Measurements from ENCODE around the gene ANGPTL8.

ANGPTL8 gene

DNA sequence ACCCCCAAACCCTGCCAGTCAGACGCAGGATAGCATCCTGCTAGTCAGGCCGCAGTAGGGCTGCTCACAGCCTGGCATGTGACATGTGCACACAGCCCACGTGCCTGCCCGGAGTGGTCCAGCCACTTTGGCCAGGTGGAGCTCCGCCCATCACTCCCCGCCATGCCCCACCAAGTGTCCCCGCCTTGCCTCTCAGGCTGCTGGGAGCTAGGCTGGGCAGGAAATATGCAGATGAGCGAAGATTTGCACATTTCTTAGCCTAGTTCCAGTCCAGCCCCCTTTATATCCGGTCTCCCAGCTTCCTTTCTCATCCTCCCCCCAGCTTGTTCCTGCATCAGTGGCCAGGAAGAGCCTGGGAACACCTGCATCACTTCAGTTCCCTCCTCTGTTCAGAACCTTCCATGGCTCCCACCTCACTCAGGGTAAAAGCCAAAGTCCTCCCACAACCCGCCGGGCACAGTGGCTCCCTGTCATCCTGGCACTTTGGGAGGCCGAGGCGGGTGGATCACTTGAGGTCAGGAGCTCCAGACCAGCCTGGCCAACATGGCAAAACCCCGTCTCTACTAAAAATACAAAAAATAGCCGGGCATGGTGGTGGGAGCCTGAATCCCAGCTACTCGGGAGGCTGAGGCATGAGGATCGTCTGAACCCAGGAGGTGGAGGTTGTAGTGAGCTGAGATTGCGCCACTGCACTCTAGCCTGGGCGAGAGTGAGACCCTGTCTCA, 25.2 kb downstream of the ANGPTL8 start:
- no peak for TF ChIP-seq POLR2AphosphoS5 (IDR thresholded peaks at IDR 0.05; ENCODE audit: low read depth, low read length)
- no peak for TF ChIP-seq POLR2A (IDR thresholded peaks at IDR 0.05; ENCODE audit: low read depth, low read length)
- TF ChIP-seq POU2F2 (IDR thresholded peaks at IDR 0.05; ENCODE audit: low read depth, low read length), result no peak
- no peak for TF ChIP-seq SPI1 (IDR thresholded peaks at IDR 0.05; ENCODE audit: low read depth, low read length)
- no peak for TF ChIP-seq TAF1 (IDR thresholded peaks at IDR 0.05; ENCODE audit: low read depth, low read length)
- TF ChIP-seq PAX5 (IDR thresholded peaks at IDR 0.05; ENCODE audit: insufficient read depth, low read length, severe bottlenecking), result no peak
- FAIRE-seq (peak; percentile 68), DNase-seq (ENCODE audit: insufficient read length, low spot score) (no peak)

DNA sequence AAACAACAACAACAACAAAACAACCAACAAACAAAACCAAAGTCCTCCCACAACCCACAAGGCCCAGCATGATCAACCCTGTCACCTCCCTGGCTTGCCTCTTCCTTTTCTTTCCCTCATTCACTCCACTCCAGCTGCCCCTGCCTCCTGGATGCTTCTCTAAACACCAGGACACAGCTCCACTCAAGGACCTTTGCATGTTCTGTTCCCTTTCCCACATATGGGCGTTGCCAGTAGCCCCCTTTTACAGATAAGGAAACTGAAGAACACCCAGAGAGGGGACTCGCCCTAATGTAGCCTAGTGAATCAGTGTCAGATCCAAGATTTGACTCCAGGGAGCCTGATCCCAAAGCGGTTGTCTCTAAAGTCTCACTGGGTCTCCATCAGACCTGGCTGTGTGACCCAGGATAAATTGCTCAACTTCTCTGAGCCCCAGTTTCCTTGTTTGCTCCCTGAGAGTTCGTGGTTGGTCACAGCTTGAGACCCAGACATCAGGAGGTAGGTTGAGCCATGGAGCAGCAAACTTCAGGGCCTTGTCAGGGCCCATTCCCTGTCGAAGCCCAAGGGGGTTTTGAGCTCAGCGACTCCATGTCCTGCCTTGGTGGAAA, 25.9 kb downstream of the ANGPTL8 start:
- TF ChIP-seq TAF1 (IDR thresholded peaks at IDR 0.05; ENCODE audit: low read depth, low read length), result no peak
- TF ChIP-seq POLR2A (IDR thresholded peaks at IDR 0.05; ENCODE audit: low read depth, low read length), result no peak
- TF ChIP-seq SPI1 (IDR thresholded peaks at IDR 0.05; ENCODE audit: low read depth, low read length), result no peak
- TF ChIP-seq POLR2AphosphoS5 (IDR thresholded peaks at IDR 0.05; ENCODE audit: low read depth, low read length), result no peak
- no peak for TF ChIP-seq POU2F2 (IDR thresholded peaks at IDR 0.05; ENCODE audit: low read depth, low read length)
- TF ChIP-seq PAX5 (IDR thresholded peaks at IDR 0.05; ENCODE audit: insufficient read depth, low read length, severe bottlenecking), result no peak
- FAIRE-seq (no peak), DNase-seq (ENCODE audit: insufficient read length, low spot score) (no peak)

GRCh38 chr19:11265785-11266236, 26.4 kb downstream of the ANGPTL8 start:
- TF ChIP-seq POLR2A (IDR thresholded peaks at IDR 0.05; ENCODE audit: low read depth, low read length) (no peak), TAF1 (IDR thresholded peaks at IDR 0.05; ENCODE audit: low read depth, low read length) (no peak), SPI1 (IDR thresholded peaks at IDR 0.05; ENCODE audit: low read depth, low read length) (no peak), POLR2AphosphoS5 (IDR thresholded peaks at IDR 0.05; ENCODE audit: low read depth, low read length) (no peak), PAX5 (IDR thresholded peaks at IDR 0.05; ENCODE audit: insufficient read depth, low read length, severe bottlenecking) (no peak), POU2F2 (IDR thresholded peaks at IDR 0.05; ENCODE audit: low read depth, low read length) (no peak)
- FAIRE-seq (no peak), DNase-seq (ENCODE audit: insufficient read length, low spot score) (no peak)

- FAIRE-seq (no peak), DNase-seq (ENCODE audit: insufficient read length, low spot score) (no peak)
- TF ChIP-seq SPI1 (IDR thresholded peaks at IDR 0.05; ENCODE audit: low read depth, low read length) (no peak), POU2F2 (IDR thresholded peaks at IDR 0.05; ENCODE audit: low read depth, low read length) (no peak), POLR2A (IDR thresholded peaks at IDR 0.05; ENCODE audit: low read depth, low read length) (no peak), PAX5 (IDR thresholded peaks at IDR 0.05; ENCODE audit: insufficient read depth, low read length, severe bottlenecking) (no peak), POLR2AphosphoS5 (IDR thresholded peaks at IDR 0.05; ENCODE audit: low read depth, low read length) (no peak), TAF1 (IDR thresholded peaks at IDR 0.05; ENCODE audit: low read depth, low read length) (no peak)
These were observed 28.1 kb downstream of the ANGPTL8 start for GRCh38 chr19:11267316-11268085.

DNA sequence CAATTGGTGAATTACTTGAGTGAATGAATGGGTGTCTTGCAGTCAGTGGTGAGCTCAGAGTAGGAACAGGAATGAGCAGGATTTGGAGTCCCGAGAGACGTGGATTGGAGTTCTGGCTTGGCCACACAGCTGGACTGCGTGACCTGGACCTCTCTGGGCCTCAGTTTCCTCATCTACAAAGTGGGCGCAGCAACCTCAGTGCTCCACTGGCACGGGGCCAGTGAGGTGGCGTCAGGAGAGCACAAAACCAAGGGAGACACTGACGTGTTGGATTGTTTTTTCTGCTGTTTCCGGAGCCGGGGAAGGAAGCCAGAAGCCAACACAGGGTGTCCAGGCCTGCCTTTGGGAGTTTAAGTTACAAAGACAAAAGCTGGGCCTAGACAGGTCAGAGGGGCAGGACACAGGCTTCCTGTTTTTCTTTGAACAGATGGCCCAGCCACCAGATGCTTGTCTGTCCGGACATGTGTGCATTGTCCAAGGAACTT, 29.4 kb downstream of the ANGPTL8 start:
- peak; percentile 31; the same call in 1 of the 2 replicates for TF ChIP-seq SPI1 (IDR thresholded peaks at IDR 0.05; ENCODE audit: low read depth, low read length)
- TF ChIP-seq POLR2A (IDR thresholded peaks at IDR 0.05; ENCODE audit: low read depth, low read length), result no peak
- DNase-seq (ENCODE audit: insufficient read length, low spot score) (no peak), FAIRE-seq (no peak)

- FAIRE-seq (no peak), DNase-seq (ENCODE audit: insufficient read length, low spot score) (no peak)
- TF ChIP-seq PAX5 (IDR thresholded peaks at IDR 0.05; ENCODE audit: insufficient read depth, low read length, severe bottlenecking), result no peak
- TF ChIP-seq POLR2AphosphoS5 (IDR thresholded peaks at IDR 0.05; ENCODE audit: low read depth, low read length), result no peak
- no peak for TF ChIP-seq TAF1 (IDR thresholded peaks at IDR 0.05; ENCODE audit: low read depth, low read length)
- TF ChIP-seq SPI1 (IDR thresholded peaks at IDR 0.05; ENCODE audit: low read depth, low read length), result no peak
- TF ChIP-seq POU2F2 (IDR thresholded peaks at IDR 0.05; ENCODE audit: low read depth, low read length), result no peak
- no peak for TF ChIP-seq POLR2A (IDR thresholded peaks at IDR 0.05; ENCODE audit: low read depth, low read length)
These were observed 30.0 kb downstream of the ANGPTL8 start for GRCh38 chr19:11269408-11269807.

GRCh38 chr19:11273296-11273695, 33.9 kb downstream of the ANGPTL8 start:
- FAIRE-seq, result no peak
- TF ChIP-seq POLR2A (IDR thresholded peaks at IDR 0.05; ENCODE audit: low read depth, low read length) (no peak), POU2F2 (IDR thresholded peaks at IDR 0.05; ENCODE audit: low read depth, low read length) (no peak), POLR2AphosphoS5 (IDR thresholded peaks at IDR 0.05; ENCODE audit: low read depth, low read length) (no peak), PAX5 (IDR thresholded peaks at IDR 0.05; ENCODE audit: insufficient read depth, low read length, severe bottlenecking) (no peak), SPI1 (IDR thresholded peaks at IDR 0.05; ENCODE audit: low read depth, low read length) (no peak), TAF1 (IDR thresholded peaks at IDR 0.05; ENCODE audit: low read depth, low read length) (no peak)
- no peak for DNase-seq (ENCODE audit: insufficient read length, low spot score)

- FAIRE-seq, result no peak
These were observed 34.6 kb downstream of the ANGPTL8 start for GRCh38 chr19:11273989-11274388.

DNA sequence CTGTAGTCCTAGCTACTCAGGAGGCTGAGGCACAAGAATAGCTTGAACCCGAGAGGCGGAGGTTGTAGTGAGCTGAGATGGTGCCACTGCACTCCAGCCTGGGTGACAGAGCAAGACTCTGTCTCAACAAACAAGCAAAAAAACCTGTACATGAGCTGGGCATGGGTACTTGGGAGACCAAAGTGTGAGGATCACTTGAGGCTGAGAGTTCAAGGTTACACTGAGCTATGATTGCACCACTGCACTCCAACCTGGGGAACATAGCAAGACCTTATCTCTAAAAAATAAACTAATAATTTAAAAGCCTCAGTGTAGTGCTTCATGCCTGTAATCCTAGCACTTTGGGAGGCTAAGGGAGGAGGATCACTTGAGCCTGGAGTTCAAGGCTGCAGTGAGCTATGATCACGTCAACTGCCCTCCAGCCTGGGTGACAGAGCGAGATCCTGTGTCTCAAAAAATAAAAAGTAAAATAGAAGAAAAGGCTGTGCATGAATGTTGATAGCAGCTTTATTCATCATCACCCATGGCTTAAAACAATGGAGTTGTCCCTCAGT, 35.2 kb downstream of the ANGPTL8 start:
- TF ChIP-seq POLR2A (IDR thresholded peaks at IDR 0.05; ENCODE audit: low read depth, low read length) (no peak), POU2F2 (IDR thresholded peaks at IDR 0.05; ENCODE audit: low read depth, low read length) (no peak), POLR2AphosphoS5 (IDR thresholded peaks at IDR 0.05; ENCODE audit: low read depth, low read length) (no peak), SPI1 (IDR thresholded peaks at IDR 0.05; ENCODE audit: low read depth, low read length) (no peak), TAF1 (IDR thresholded peaks at IDR 0.05; ENCODE audit: low read depth, low read length) (no peak), PAX5 (IDR thresholded peaks at IDR 0.05; ENCODE audit: insufficient read depth, low read length, severe bottlenecking) (no peak)
- no peak for DNase-seq (ENCODE audit: insufficient read length, low spot score)
- FAIRE-seq, result no peak

More at GRCh38 chr19:11273989-11274388, 34.6 kb downstream of the ANGPTL8 start:
- DNase-seq (ENCODE audit: insufficient read length, low spot score), result no peak
- TF ChIP-seq POU2F2 (IDR thresholded peaks at IDR 0.05; ENCODE audit: low read depth, low read length), result no peak
- TF ChIP-seq POLR2A (IDR thresholded peaks at IDR 0.05; ENCODE audit: low read depth, low read length), result no peak
- no peak for TF ChIP-seq PAX5 (IDR thresholded peaks at IDR 0.05; ENCODE audit: insufficient read depth, low read length, severe bottlenecking)
- no peak for TF ChIP-seq SPI1 (IDR thresholded peaks at IDR 0.05; ENCODE audit: low read depth, low read length)

Data from GM12891 (cell line).